ENCODE data around the gene CFAP210.

CFAP210 gene, protein sequence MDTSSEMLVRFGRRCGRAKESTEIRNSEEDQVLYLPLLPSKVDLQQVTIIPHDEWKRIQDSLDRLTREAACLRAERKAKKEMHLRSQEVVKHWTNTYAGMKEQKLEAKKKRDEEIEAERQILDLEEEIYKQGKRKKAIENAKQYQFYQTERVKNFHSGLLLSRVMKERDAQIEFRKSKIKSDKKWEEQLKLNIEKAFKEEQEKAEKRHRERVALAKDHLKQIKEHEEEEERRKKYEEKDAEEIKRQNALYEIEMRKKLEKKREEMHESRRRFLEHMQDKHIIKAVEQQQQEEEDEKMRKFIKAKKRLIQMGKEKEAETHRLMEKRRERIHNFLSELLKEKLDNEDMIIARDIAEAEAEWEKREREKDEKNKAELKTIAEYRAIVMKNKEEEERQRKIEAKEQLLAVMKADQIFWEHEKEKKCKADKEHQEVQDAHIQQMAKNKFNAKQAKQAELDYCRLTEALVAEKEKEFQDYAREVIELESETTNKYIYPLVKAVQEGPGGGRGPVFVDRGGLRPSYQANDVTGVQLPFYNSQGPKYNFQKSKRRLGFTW

DNA sequence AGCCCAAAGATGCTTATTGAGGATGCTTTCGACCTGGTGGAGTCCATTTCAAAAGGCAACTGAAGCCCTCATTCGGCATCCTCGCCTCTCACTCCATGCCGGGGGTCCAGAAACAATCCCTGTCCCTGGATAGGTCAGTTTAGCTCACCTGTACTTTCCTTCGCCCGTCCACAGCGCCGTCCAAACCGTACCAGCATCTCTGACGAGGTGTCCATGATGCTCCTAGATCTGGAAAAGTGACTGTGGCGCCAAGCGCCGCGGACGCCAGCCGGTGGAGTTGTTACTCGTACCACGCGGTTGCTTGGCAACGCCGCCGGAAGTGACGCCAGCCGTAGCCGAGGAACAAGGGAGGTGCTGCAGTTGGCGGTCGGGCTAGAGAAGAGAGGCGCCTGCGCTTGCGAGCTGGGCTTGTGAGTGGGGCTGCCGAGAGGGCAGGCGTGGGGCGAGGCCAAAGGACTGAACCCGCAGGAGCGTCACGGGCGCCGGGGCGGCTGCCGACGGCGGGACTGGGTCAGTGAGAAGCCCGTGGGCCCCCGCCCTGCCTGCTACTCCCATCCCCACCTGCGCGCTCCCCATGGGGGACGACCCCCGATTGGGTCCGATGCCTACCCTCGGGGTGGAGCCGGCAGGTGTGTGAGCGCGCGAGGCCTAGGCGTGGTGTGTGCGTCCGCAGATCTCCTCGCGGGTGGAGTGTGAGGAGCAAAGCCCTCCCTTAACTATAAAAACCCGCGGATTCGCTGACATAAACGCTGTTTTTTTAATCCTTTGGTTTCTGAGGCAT, at the start of gene CFAP210, which contains the start of gene PHOSPHO2:
Gene CFAP210 (minus strand): TSS at position 293 of the 781 bp plus-strand sequence. CDS start 78 bp downstream, at position 215.
Gene PHOSPHO2 (plus strand): TSS at position 357 of the 781 bp plus-strand sequence. CDS start 6,503 bp downstream, outside the sequence.
- DNase-seq (ENCODE audit: low read depth): peak; percentile 95

DNA sequence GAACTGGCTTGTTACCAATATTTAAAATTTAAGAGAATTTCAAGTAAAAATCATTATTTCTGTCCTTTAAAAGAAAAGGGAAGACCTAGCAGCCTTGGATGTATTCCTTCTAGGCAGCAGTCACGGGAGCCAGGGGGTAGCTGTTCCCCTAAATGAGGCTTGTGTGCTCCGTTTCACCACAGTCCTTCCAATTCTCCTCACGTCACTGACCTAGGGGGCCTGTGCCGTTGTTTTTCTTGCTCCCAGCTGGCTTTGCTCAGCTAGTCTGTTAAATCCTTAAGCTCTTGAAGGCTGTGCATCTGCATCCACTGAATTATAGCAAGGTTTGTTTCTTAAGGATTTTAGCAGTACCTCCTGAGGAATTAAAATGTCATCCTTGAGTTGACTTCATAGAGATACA, 49.3 kb upstream of the CFAP210 start:
- no peak for DNase-seq (ENCODE audit: low read depth)

DNA sequence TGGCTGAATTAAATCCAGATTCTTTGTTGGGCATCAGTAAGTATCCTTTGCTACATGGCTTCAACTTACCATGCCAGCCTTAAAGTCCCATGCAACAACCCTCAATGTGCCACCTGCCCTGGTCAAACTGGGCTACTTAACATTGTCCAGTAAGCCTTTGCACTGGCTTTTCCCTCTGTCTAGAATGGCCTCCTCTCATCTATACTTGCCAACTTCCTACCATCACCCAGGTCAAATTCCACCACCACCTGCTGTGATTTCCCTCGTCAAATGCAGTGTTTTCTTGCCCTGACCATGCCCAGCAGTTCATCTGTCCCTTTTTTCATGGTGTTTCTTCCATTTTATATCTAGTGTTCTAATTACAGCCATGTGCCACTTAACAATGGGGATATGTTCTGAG, 45.1 kb upstream of the CFAP210 start:
- no peak for DNase-seq (ENCODE audit: low read depth)

DNA sequence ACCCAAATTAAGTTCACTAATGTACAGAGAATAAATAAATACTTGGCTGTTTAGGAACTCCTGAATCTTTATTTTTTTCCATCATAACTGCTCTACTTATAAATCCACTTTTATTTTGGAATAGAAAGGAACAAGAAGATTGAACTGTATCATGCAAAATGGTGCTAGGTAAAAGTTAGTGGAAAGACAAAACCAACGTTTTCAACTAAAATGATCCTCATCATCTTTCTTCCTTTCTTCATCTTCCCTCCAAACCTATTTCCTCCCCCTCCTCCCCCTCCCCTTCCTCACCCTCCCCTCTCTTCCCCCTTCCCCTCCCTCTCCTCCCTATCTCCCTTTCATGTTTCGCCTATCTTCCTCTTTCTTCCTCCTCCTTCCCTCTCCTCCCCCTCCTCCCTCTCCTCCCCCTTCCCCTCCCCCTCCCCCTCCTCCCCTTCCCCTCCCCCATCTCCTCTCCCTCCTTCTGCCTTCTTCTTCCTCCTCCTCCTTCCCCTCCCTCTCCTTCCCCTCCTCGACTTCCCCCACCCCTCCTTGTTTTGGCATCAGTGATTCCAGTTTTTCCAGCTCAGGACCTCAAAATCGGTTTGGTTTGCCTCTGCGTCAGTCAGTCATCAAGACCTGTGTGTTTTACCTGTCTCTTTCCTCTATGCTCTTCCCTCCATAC, 44.5 kb upstream of the CFAP210 start:
- no peak for DNase-seq (ENCODE audit: low read depth)

DNA sequence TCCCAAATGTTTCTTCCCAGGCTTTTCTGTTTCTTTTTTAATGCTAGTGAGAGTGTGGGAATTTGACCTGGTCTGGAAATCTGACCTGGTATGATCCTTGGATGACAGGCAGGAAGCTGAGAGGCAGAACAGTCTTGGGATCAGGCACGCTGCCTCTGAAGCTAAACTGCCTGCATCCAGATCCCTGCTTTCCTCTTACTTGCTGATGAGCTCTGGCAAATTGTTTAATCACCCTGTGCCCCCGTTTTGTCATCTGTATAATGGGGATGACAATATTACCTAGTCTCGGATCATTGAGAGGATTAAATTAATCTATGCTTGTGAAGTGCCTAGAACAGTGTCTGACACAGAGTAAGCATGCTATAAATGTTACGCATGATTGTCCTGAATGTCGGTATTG, 42.7 kb upstream of the CFAP210 start:
- DNase-seq (ENCODE audit: low read depth): no peak

DNA sequence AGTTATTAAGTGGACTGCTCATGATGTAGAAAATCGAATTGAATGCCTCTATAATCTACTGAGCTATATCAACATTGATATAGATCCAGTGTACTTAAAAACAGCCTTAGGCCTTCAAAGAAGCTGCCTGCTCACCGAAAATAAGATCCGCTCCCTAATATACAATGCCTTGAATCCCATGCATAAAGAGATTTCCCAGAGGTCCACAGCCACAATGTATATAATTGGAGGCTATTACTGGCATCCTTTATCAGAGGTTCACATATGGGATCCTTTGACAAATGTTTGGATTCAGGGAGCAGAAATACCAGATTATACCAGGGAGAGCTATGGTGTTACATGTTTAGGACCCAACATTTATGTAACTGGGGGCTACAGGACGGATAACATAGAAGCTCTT, 41.4 kb upstream of the CFAP210 start:
- DNase-seq (ENCODE audit: low read depth): no peak

DNA sequence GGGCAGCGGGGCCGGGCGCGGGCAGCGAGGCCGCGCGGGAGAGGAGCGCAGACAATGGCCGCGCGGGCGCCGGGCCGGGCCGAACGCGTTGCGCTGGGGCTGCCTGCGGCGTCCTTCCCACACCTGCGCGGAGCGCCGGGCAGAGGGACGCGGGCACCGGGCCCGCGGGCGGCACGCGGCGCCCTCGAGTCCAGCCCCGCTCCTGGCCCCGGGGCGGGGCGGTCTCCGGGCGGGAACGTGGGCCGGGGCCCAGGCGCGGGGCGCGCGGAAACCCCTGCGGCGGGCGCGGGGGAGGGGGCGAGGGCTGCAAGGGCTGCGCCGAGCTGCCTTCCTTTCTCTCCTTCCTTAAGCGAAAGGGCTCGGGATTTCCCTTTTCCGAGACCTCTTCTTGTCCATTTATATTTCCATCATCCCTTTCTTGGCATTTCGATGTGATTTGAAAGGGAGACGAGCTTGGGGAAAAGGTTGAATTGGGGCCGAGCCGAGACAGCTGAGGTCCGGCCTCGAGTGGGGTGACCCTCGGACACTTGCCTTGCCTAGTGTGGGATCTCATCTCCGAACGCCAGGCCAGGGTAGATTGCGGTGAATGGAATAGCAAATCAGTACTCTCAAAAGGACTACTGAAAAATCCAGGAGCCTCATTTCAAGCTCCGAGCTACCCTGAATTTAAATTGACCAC, 40.1 kb upstream of the CFAP210 start:
- DNase-seq (ENCODE audit: low read depth): no peak

DNA sequence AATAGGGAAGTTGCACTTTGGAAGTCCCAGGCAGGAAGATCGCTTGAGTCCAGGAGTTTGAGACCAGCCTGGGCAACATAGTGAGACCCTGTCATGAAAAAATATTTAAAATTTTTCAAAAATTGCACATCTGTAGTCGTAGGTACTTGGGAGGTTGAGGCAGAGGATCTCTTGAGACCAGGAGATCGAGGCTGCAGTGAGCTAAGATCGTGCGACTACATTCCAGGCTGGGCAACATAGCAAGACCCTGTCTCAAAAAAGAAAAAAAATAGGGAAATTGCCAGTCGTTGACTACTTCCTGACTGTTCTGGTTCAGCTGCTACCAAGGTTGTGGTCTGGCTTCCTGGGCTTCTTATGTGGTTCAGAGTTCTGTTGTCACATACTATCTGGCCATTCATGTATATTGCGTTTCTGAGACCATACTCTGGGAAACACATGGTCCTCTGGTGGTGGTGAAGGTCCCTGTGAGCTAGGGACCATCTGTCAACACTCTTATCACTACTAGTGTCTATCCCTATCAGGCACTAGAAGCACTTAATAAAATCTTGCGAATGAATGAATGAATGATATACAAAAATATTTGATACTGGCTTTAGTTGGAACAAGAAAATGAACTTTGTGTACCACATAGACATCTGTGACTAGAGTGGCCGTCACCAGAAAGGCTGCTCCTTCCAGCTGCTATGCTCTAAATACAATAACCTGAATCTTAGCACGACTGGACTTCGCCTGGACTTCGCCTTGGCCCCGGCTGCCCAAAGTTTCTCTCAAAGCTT, 38.6 kb upstream of the CFAP210 start:
- no peak for DNase-seq (ENCODE audit: low read depth)

DNA sequence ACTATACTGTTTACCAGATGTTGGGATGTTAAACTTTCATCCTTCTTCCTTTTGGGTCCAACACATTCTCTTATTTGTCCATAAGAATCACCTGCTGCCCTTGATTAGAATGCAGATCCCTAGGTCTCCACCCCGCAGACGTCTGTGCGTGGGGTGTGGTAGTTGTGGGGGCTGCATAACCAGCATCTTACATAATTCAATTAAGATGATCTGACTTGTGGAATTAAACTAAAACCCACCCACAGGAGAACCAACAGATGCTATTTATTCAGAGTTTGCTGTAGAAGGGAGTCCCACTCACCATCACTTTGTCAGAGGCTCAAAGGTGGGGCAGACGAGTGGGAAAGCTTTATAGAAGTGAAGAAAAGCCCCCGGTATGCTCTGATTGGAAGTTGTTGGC, 37.9 kb upstream of the CFAP210 start:
- DNase-seq (ENCODE audit: low read depth): no peak

DNA sequence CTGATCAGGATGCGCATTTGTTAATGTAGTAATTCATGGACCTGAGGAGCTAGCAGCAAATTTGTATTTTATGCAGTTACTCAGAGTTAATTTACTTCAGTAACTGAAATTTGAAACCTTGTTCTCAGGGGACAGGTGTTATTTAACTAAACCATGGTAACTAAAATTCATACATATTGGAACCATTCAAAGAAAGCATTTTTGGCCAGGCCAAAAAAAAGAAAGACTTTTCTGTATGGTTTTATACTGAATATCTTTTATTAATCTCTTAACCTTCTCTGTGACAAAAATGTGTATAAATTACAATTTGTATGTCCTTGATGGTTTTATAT, 35.0 kb upstream of the CFAP210 start:
- no peak for DNase-seq (ENCODE audit: low read depth)

DNA sequence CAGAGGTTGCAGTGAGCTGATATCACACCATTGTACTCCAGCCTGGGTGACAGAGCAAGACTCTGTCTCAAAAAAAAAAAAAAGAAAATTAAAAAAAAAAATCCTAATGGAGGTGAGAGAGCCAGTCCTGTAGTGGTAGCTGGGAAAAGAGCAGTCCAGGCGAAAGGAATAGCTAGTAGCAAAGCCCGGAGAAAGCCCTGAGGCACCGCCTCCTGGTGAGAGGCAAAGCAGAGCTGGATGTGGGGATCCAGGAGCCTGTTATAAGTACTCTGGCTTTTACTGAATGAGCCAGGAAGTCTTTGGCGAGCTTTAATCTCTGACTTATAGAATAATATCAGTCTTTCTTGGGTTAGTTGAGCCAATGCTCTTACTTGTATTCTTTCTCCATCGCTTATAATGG, 32.9 kb upstream of the CFAP210 start:
- no peak for DNase-seq (ENCODE audit: low read depth)

DNA sequence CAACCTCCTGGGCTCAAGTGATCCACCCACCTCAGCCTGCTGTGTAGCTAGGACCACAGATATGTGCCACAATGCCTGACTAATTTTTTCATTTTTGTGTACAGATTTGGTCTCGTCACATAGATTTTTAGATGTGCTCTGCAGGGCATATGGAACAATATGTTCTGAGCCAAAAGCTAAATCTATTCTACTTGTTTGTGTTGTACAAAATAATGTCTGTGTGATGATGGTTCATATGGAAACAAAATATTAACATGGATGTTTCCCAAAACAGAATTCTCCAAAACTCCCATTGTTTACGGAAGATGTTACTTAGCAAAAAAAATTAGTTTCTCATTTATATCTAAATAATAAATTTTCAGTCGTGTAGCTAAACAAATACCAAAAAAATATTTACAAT, 26.8 kb upstream of the CFAP210 start:
- DNase-seq (ENCODE audit: low read depth): no peak

DNA sequence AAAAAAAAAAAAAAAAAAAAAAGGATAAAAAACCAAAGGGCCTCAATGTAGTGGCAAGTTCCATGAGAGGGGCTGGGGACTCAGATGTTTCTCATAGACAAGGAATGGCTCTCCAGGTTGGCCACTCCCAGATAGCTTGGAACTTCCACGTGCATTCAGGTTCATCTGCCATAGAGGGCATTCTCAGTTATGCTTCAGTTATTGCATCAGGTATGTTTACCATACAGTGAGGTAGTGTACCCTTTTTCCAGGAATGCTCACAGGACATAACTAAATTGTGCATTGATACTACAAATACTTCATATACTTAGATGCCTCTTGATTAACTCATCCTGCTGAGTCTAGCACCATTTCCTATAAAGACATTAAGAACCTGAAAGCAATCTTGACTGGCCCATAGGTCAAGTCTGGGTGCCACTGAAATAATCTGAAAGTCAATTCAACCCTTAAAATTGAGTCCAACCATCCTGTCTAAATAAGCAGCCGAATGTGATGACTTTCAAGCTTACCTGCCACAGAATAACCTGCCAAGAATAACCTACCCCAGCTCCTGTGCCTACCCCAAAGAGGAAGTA, 24.8 kb upstream of the CFAP210 start:
- DNase-seq (ENCODE audit: low read depth): no peak

DNA sequence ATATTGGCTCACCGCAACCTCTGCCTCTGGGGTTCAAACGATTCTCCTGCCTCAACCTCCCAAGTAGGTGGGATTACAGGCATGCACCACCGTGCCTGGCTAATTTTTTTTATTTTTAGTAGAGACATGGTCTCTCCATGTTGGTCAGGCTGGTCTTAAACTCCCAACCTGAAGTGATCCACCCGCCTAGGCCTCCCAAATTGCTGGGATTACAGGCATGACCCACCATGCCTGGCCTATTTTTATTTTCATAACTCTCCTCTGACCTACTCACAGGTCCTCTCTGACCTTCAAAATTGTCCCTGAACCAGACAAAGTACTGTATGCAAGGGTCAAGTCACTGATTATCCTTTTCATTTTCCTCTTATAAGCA, 23.5 kb upstream of the CFAP210 start:
- DNase-seq (ENCODE audit: low read depth): no peak

DNA sequence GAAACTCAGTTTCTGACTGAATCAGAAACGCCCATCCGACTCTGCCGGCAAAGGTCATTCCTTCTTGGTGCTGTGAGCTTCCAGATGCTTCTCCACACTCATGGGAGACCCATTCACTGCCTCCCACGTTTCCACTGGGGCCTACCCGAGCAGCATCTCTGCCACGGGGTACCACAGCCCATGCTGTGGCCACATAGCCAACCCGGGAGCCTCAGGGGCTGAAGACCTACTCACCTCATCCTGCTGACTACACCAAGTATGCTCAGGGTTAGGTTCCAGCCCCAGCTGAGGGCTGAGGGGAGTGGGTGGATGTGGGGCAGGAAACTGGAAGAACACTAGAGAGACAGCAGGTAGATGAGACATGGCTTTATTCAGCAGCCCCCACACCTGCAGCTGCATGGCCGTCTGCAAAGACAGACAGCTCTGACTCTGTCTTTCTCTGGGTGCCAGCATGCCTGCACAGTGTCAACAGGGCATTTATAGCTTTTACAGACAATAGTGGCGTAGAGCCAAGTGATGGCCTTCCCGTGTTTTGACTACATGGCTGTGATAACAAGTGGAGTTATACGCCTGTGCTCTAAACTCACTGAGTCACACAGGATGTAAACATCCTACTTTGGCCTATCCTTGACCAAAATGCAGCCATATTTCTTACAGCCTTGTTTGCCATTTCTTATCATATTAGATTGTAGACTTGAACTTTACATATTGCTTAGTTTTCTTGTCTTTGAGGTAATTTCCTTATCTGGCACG, 22.9 kb upstream of the CFAP210 start:
- DNase-seq (ENCODE audit: low read depth): no peak

DNA sequence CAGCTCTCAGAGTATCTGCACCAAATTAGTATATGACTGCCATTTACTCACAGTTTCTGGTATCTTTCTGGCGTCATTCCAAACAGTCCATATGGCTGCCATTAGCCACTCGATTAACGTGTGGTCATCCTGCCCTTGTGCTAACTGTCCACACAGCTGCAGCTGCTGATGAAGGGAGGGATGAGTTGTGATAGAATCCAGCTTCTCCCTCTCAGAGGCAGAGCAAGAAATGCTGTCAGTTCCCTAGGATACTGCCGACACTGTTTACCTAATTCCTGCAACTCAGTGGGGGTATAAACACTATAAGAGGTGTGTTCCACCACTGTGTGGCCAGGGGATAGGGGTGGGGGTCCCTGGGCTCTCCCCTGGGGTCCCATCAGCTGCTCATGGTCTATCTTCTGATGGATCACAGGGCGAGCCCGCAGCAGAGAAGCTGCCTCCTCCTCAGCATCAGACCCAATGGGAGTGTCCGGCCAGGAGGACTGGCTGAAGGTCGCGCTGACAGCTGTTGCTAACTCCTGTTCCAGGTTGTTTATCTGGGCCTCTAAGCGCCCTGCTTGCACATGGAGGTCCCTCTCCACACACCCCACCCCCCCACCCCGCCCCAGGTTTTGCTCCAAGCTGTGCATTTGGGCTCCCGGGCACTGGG, 22.2 kb upstream of the CFAP210 start:
- DNase-seq (ENCODE audit: low read depth): peak; percentile 76

DNA sequence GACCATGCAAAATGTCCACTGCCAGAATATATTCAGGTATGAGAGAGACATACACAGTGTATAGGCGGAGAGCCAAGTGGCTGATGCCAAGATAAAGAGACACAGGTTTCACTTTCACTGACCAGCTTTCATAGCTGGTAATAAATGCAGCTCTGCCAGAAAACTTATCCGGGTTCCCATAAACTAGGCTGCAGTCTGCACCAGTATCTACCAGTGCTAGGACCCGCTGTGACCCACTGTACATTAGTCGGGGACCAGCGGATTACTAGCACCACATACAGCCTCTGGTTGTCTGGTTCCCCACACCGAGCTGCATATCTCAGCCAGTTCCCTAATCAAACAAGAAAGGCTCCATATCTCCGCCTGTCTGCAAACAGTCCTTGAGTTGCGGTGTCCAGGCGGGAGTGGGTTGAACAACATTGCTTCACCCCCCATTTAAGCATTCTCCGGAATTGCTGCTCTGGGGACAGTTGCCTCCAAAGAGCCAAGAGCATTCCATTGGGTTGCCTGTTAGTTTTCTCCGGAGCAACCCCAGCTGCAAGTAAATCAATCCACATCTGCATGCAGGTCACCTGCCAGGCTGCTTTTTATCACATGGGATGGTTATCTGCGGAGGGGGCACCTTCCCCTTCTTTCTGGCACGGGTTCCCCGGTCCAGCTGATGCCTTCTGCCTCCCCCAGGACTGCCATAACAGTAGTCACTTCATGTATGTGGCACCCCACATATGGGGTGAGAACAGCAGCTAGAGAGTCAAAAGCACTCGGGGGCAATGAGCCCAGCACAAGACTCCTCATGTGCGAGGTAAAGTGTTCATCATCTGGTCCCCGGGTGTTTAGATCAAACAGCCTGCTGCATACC, 21.4 kb upstream of the CFAP210 start:
- DNase-seq (ENCODE audit: low read depth): no peak

DNA sequence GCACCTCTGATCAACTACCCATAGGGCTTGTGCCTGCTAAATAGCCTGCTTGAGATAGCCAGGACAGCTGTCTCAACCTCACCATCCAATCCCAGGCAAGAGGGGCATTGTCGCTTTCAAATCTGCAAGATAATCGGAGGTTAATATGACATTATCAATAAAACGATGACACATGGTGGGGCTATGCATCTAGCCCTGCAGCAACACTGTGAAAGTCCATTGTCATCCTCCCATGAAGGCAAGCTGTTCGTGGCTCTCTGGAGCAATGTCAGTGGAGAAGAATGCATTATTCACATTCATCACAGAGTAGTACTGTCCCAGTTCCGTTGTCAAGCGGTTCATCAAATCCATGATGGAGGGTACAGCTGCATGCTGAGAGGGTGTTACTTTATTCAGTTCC, 20.5 kb upstream of the CFAP210 start:
- DNase-seq (ENCODE audit: low read depth): no peak

DNA sequence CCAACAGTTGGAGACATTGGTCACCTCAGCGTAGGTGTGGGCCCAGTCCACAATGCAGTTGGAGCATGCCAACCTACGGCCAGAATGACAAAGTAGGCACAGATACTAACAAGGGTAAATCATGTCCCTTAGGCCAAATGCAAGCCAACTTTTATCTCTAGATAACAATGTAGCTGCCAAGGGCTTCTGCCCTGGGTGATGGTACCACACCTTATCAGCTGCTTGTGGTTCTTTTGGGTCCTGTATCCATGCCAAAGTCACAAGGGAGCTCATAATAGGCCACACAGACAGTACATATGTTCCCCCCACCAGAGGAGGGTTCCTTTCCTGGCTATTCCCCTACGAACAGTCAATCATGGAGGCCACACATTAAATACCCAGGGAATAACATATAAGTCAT, 19.1 kb upstream of the CFAP210 start:
- DNase-seq (ENCODE audit: low read depth): no peak

Data from fibroblast of the conjunctiva (primary cell).